GM19468 (cell line): ENCODE data around the gene ADI1.
"Not testable (repeated sequence)": the region's sequence is repeated elsewhere in the genome, so short reads cannot be mapped to it uniquely, and the experiment has no call there.

ENCODE experiments used
- ATAC-seq: cut with Tn5 transposase; IDR thresholded peaks from one replicate; pipeline ENCODE4 v1.9.1; 2021; ENCODE audit warnings: mild to moderate bottlenecking, moderate library complexity, moderate number of reproducible peaks; ENCODE audit not compliant: unreplicated experiment; ENCODE audit errors: extremely low read depth

ADI1 gene

DNA sequence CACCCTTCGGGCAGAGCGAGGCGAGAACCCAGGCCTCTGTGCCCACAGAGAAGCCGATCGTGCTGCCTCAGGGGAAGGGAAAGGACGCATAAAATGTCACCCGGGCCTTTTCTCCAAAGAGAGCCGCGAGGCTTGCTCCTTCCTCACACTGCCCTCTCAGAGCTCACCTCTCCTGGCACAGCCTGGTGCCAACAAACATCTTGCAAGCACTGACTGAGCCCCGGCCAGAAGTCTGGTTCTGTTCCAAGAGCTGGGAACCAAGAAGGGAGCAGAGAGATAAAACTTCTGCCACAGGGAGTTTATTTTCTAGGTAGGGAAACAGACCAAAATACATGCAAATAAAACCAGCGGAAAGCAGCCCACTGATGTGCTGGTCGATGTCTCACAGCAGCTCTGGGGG is 13.6 kb upstream of the ADI1 start:
- no peak for ATAC-seq

- ATAC-seq, result no peak
These were observed 10.1 kb upstream of the ADI1 start for GRCh38 chr2:3529316-3530025.

- ATAC-seq, result no peak
These were observed 8.8 kb upstream of the ADI1 start for GRCh38 chr2:3527886-3528785.

- ATAC-seq, result no peak
These were observed 7.5 kb upstream of the ADI1 start for GRCh38 chr2:3526871-3527270.

DNA sequence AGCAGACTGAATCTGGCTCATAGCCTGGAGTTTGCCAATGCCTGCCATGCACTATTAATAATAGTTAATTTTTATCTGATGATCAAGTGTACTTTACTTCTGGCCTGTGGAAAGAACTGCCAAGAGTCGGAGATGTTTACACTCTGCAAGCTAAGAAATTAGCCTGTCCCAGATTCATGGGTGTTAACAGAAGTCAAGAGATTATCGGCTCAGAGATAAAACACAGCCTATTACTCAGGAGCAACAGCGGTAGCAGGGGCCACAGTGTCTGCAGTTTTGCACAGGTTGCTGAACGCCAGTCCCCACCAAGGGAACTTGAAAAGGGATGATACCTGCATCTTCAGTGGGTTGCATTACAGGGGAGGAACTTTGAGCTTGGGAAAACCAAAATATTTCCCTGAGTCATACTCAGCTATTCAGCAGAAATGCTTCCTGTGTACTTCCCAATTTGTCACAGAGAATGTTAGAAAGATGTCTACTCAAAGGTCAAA is 4.3 kb upstream of the ADI1 start:
- ATAC-seq, result no peak

DNA sequence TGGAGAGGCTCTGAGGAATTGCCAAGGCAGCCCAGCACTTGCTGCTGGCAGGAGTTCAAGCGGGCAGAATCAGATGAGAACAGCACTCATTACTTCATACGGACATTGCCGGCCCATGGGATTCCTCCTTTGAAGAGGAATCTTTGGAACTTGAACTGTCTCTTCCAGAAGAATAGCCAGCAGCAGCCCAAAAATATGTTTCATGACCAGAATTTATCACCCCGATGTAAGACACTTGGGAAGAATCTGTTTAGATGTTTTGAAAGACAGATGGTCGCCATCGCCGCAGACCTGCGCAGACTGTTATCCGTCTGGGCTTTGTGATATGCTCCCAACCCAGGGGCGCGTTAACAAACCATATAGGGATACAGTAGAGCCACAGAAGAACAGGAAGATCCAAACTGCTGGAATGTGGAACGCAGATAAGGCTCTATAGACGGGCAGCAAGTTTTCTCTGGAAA is 3.7 kb upstream of the ADI1 start:
- ATAC-seq, result no peak

GRCh38 chr2:3520591-3520990 is 1.3 kb upstream of the ADI1 start:
- no peak for ATAC-seq

DNA sequence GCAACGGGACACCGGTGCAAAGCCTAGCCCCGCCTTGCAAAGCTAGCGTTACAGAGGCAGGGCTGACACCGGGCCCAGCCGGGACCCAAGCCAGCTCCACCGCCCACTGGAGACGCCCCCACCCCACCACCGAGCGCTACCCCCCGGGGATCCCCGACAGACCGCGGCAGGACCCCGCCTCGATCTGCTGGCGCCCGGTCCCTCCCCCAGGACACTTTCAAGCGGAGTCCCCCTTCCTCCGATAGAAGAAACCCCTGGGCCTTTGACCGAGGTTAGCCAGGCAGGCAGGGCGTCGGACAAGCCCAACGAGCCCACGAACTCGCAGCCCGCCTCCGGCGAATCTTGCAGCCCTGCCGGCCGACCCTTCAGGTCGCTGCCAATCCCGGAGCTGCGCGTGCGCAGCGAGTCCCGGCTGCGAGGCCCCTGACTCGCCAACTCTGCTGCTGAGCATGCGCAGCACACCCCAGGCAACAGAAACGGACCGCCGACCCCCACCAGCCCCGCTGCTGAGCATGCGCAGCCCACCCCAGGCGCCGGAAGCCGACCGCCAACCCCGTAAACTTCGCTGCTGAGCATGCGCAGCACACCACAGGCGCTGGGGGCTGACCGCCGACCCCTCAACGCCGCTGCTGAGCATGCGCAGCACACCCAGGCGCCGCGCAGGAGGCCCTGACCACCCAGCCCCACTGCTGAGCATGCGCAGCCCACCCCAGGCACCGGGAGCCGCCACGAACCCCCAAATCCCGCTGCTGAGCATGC is 656 bp downstream of the ADI1 start:
- ATAC-seq, result peak; percentile 93

GRCh38 chr2:3517948-3518495 is 1.3 kb downstream of the ADI1 start:
- no peak for ATAC-seq

- ATAC-seq, result no peak
These were observed 2.5 kb downstream of the ADI1 start for GRCh38 chr2:3516831-3517230.

DNA sequence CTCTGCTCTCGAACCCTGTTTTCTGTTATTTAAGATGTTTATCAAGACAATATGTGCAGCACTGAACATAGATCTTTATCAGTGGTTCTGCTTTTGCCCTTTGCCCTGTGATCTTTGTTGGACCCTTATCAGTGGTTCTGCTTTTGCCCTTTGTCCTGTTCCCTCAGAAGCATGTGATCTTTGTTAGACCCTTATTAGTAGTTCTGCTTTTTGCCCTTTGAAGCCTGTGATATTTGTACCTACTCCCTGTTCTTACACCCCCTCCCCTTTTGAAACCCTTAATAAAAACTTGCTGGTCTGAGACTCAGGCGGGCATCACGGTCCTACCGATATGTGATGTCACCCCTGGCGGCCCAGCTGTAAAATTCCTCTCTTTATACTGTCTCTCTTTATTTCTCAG is 3.9 kb downstream of the ADI1 start:
- ATAC-seq, result not testable (repeated sequence)

- ATAC-seq, result no peak
These were observed 6.1 kb downstream of the ADI1 start for GRCh38 chr2:3513026-3513810.

DNA sequence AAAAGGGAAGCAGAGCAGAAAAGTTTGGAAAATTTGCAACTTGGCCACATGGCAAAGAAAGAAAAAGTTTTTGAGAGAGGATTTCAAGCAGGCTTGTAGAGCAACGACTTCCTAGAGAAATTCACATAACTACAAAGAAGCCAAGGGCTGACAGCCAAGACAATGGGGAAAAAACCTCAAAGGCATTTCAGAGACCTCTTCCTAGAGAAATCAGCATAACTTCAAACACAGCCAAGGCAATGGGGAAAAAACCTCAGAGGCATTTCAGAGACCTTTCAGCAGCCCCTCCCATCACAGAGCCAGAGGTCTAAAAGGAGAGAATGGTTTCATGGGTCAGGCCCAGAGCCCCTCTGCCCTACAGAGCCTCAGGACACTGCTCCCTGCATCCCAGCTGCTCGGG is 7.2 kb downstream of the ADI1 start:
- ATAC-seq, result no peak

- ATAC-seq, result no peak
These were observed 13.6 kb downstream of the ADI1 start for GRCh38 chr2:3505771-3506170.

DNA sequence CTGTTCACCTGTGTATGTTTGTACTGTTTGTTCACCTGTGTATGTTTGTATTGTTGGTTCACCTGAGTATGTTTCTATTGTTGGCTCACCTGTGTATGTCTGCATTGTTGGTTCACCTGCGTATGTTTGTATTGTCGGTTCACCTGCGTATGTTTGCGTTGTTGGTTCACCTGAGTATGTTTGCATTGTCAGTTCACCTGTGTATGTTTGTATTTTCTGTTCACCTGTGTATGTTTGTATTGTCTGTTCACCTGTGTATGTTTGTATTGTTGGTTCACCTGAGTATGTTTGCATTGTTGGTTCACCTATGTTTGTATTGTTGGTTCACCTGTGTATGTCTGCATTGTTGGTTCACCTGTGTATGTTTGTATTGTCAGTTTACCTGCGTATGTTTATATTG is 14.6 kb downstream of the ADI1 start:
- no peak for ATAC-seq

DNA sequence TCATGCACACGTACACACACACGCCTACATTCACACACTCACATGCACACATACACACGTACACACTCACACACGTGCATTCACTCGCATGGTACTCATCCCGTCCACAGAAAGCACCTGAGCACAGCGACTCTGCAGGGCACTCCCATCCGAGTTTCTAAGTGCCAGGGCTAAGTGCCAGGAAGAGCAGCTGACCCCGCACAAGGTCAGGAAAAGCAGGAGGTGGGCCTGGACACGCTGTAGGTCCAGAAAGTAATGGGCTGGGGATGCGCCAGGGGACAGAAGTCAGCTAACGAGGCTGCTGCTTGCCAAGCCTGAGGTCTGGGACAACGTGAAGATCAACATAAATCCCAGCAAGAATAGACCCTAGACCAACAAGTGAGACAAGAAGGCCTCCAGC is 15.8 kb downstream of the ADI1 start:
- no peak for ATAC-seq

DNA sequence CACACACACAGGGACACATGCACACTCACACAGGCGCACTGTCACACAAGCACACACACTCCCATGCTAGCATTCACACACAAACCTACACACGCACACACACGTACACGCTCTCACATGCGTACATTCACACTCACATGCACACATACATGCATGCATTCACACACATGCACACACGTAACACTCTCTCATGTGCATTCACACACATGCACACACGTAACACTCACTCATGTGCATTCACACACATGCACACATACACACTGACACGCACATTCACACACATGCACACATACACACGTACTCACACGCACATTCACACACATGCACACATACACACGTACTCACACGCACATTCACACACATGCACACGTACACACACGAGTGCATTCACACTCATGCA is 16.3 kb downstream of the ADI1 start:
- no peak for ATAC-seq

GRCh38 chr2:3500326-3500899 is 18.9 kb downstream of the ADI1 start:
- ATAC-seq, result no peak

DNA sequence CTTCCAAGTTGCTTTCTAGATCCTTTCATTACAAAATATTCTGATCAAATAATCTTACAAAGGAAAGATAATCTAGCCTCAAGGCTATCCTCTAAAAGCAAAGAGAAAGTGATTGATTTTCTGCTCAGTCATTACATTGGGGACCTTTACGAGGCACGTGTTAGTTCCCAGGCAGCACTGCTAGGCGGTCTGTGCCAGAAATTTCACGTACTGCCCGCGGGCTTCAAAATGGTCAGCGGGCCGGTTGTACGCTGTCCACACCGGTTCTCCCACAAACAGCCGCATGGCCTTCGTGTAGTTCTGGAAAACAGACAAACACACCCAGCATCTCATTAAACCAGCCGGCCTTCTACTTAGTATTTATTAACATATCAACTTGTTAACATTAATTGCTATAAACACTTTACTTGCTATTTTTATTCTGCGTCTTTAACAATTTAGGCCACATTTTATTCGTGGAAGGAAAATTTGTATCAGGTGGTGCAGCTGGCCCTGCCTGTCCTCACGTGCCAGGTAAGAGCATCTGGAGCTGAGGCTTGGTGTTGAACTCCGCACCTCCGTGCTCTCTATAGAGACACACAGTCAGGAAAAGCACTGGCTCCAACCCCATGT is 20.4 kb downstream of the ADI1 start:
- no peak for ATAC-seq
